Stimulated activated CD4-positive, alpha-beta T cell treated with anti-CD3 and anti-CD28 coated beads, Interleukin-2, amount 100 ng/mL, for 24 hours (primary cell): ENCODE results near the gene MSANTD1.

Source experiments
- DNase-seq, 2 donors: peaks; one replicate each; pipeline ENCODE4 v3.0.0-alpha.2; 2020

Gene MSANTD1

DNA sequence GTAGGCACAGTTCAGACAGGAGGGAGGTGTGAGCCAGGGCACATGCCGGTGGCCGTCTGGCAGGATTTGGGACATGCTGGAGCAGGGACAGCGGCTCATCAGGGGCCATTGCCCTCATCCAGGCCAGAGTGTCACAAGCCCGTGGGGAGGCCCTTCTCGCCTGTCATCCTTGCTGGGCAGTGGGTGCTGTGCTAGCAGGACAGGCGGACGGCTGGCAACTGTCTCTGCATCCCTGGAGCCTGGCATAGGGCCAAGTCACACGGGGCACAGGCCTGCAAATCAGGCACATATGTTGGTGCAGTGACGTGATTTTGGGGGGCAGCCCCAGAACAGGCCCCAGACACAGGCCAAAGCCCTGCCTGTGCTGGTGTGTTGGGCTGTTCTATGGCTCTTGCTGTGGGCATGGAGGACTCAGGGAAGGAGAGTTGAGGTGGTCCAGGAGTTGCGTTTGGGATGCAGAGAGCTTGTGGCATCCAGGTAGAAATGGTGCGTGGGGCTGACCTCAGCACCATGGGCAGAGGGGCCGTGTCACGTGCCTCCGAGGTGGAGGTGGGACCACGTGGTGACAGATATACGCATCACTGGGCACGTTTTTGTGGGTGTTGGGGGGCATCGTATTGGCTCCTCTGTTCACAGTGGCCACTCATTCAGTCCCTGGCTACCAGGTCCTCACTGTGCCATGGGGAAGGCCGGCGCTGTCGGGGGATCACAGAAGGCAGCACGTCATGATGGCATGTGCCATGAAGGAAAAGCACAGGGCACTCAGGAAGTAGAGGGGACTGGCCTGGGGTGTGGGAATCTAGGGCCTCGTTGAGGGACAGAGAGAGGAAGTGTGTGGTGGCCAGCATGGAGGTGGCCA, 14.6 kb upstream of the MSANTD1 start:
- no peak for DNase-seq

DNA sequence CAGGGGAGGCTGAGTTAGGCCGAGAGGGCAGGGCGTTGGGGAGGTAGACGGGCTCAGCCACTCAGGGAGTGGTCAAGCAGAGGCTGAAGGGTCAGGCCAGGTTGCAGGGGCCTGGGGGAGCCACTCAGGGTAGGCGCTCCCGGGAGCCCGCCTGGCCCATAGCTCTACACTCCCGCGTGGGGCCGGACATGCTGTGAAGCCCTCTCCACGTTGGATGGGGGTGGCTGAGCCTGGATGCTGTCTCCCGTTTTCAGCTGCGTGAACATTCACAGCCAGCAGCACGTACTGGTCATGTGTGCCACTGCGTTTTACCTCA, 14.0 kb upstream of the MSANTD1 start:
- no peak for DNase-seq

DNA sequence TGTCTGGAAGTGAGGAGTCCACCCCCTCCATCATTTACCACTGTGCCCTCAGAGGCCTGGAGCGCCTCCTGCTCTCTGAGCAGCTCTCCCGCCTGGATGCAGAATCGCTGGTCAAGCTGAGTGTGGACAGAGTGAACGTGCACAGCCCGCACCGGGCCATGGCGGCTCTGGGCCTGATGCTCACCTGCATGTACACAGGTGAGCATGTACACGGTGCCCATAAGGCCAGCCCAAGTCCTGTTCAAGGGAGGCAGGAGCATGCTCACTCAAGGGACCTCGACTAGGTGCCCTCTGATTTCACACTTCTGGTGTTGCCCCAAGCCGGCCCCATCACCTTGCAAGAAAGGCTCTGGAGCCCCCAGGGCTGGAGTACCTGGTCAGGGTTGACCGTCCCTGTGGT, 13.4 kb upstream of the MSANTD1 start:
- no peak for DNase-seq

DNA sequence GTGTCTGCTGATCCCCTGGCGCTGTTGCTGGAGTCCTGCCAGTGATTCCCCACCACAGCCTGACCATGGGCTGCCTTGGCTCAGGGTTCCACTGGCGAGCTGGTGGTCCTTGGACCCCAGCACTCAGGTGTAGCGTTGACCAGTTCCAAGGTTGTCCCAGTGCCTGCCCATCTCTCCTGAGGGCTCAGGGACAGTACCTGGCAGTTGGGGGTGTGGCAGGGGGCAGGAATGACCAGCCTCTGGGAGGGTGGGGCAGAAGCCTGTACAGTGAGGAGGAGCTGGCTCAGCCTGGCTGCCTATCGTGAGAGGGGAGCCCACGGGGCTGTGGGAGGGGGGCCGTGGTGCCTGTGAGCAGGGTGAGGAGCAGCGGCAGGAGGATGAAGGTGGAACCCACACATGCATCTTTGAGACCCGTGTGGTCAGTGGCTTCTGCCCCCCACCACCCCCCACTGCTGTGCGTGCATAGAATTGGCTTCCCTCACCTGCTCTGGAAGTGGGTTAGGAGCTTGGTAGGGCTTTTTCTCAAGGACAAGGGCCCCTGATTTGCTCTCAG, 12.6 kb upstream of the MSANTD1 start:
- no peak for DNase-seq

DNA sequence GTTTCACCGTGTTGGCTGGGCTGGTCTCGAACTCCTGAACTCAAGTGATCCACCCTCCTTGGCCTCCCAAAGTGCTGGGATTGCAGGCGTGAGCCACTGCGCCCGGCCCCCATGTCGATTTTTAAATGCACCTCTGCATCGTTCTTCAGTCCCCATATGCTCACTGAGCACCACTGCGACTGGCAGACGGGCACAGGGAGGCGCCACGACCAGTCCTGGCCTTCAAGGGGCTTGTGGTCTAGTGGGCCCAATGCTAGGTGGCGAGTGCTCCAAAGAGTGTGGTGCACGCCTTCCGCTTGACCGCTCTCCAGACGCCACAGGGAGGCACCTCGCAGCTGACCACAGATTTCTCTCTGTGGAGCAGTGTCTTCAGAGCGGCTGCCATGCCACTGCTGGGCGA, 11.7 kb upstream of the MSANTD1 start:
- DNase-seq = no peak

DNA sequence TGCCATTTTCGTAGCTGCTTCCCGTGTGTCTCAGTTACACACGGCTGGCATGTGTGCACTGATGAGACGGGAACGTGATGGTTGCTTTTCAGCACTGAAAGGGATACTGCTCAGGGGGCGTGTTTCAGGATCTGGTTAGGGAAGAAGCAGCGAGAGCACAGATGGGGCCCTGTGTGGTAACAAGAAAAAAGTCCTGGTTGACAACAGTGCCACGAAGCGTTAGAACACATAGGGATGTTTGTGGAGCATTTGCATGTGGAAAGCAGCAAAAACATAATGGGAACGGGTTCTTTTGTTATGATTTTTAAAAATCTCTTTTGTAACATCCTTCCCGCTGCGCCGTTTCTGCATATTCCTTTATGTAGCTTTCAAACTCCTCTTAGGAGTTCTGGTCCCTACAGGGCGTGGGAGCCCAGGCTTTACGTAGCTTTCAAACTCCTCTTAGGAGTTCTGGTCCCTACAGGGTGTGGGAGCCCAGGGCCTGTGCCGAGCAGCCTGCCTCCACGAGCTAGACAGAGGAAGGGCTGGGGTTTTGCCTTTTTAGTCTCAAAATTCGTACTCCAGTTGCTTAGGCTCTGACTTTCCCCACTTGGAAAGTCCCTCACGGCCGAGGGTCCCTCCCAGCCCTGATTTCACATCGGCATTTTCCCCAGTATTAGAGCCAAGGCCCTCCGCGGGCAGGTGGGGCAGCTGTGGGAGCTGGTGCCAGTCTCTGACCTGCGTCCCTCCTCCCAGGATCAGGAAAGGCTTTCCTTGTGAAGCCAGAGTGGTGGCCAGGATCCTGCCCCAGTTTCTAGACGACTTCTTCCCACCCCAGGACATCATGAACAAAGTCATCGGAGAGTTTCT, 11.0 kb upstream of the MSANTD1 start:
- DNase-seq = no peak

DNA sequence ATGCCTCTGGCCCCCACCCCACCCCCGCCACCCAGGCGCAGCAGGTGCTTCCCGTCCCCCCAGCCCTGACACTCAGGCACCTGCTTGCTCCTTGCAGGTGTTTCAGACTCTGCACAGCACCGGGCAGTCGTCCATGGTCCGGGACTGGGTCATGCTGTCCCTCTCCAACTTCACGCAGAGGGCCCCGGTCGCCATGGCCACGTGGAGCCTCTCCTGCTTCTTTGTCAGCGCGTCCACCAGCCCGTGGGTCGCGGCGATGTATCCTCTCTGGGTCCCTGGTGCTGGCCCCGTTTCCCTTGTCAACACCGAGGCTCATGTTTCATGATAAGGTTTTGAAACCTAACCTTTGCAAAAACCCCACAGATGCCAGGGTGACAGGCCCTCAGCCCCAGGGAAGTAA, 10.2 kb upstream of the MSANTD1 start:
- DNase-seq = no peak

DNA sequence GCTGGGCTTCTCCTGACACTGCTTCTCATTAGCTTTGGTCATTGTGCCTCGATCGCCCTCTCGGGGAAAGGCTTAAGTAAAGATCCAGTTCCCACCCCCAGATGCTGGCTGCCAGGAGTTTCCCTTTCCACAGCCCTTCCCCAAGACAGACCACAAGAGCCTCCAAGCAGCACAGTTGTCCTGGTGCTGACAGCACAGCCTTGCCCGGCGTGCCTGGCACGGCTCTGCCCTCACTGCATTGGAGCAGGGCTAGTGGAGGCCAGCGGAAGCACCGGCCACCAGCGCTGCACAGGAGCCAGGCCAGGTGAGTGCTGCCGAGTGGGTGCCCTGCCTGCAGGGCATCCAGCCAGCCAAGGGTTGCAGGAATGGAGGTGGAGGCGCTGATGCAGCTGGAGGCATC, 9.7 kb upstream of the MSANTD1 start:
- DNase-seq = no peak

DNA sequence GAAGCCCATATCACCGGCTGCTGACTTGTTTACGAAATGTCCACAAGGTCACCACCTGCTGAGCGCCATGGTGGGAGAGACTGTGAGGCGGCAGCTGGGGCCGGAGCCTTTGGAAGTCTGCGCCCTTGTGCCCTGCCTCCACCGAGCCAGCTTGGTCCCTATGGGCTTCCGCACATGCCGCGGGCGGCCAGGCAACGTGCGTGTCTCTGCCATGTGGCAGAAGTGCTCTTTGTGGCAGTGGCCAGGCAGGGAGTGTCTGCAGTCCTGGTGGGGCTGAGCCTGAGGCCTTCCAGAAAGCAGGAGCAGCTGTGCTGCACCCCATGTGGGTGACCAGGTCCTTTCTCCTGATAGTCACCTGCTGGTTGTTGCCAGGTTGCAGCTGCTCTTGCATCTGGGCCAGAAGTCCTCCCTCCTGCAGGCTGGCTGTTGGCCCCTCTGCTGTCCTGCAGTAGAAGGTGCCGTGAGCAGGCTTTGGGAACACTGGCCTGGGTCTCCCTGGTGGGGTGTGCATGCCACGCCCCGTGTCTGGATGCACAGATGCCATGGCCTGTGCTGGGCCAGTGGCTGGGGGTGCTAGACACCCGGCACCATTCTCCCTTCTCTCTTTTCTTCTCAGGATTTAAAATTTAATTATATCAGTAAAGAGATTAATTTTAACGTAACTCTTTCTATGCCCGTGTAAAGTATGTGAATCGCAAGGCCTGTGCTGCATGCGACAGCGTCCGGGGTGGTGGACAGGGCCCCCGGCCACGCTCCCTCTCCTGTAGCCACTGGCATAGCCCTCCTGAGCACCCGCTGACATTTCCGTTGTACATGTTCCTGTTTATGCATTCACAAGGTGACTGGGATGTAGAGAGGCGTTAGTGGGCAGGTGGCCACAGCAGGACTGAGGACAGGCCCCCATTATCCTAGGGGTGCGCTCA, 8.7 kb upstream of the MSANTD1 start:
- DNase-seq = no peak

DNA sequence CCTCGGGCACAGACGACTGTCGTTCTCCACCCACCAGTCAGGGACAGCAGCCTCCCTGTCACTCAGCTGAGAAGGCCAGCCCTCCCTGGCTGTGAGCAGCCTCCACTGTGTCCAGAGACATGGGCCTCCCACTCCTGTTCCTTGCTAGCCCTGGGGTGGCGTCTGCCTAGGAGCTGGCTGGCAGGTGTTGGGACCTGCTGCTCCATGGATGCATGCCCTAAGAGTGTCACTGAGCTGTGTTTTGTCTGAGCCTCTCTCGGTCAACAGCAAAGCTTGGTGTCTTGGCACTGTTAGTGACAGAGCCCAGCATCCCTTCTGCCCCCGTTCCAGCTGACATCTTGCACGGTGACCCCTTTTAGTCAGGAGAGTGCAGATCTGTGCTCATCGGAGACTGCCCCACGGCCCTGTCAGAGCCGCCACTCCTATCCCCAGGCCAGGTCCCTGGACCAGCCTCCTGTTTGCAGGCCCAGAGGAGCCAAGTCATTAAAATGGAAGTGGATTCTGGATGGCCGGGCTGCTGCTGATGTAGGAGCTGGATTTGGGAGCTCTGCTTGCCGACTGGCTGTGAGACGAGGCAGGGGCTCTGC, 7.9 kb upstream of the MSANTD1 start:
- no peak for DNase-seq

DNA sequence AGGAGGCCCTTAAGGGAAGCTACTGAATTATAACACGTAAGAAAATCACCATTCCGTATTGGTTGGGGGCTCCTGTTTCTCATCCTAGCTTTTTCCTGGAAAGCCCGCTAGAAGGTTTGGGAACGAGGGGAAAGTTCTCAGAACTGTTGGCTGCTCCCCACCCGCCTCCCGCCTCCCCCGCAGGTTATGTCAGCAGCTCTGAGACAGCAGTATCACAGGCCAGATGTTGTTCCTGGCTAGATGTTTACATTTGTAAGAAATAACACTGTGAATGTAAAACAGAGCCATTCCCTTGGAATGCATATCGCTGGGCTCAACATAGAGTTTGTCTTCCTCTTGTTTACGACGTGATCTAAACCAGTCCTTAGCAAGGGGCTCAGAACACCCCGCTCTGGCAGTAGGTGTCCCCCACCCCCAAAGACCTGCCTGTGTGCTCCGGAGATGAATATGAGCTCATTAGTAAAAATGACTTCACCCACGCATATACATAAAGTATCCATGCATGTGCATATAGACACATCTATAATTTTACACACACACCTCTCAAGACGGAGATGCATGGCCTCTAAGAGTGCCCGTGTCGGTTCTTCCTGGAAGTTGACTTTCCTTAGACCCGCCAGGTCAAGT, 6.9 kb upstream of the MSANTD1 start:
- no peak for DNase-seq

DNA sequence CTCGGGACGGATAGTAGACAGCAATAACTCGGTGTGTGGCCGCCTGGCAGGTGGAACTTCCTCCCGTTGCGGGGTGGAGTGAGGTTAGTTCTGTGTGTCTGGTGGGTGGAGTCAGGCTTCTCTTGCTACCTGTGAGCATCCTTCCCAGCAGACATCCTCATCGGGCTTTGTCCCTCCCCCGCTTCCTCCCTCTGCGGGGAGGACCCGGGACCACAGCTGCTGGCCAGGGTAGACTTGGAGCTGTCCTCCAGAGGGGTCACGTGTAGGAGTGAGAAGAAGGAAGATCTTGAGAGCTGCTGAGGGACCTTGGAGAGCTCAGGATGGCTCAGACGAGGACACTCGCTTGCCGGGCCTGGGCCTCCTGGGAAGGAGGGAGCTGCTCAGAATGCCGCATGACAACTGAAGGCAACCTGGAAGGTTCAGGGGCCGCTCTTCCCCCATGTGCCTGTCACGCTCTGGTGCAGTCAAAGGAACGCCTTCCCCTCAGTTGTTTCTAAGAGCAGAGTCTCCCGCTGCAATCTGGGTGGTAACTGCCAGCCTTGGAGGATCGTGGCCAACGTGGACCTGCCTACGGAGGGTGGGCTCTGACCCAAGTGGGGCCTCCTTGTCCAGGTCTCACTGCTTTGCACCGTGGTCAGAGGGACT, 5.7 kb upstream of the MSANTD1 start:
- no peak for DNase-seq

DNA sequence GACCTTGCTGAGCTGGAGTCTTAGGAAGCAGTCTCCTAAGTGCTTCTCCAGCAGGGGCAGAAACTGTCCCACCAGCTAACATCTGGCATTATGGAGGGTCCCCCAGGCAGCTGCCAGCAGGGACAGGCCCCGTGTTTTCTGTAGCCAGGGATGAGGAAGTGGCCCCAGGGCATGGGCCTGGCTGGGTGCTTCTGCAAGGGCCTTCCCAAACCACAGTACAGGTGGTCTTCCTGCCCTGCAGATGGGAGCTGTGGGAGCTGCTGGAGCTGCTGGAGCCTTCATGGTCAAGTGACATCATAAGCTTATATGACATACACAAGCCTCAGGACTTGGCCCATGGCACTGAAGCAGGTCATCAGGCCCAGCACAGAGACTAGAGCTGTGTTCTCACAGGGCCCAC, 5.0 kb upstream of the MSANTD1 start:
- DNase-seq = no peak

DNA sequence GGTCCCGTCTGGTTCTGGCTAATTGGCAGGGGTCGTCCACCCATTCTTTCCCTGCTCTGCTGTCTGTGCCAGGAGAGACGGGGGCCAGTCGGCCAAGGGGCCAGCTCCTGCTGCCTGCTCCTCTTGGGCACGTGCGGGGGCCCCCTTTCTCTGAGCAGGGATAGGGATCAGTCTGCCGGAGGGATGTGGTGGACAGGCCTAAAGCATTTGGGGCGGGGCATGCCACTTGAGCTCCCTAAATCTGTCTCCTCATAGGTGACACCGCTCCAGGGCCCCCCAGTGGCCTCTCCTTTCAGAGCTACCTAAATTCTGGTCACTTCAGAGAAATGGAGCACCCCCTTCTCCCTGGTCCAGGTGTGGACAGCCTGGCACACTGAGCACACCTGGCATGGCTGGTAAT, 4.2 kb upstream of the MSANTD1 start:
- no peak for DNase-seq

DNA sequence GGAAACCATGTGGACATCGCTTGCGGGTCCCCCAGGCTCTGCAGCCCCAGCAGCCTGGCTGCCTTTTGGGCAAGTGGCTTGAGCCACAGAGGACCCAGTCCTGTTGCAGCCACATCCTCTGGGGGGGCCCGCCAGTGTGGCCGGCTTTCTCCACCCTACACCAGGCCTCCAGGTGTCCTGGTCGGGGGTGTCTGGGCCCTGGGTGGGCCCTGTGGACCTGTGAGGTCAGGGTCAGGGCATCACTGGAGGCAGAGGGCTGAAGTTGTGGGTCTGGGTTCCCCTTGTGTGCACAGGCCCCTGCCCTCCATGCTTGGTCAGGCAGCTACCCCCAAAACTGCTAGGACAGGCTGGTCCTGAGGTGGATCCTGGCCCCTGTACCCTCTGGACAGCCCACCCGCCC, 3.3 kb upstream of the MSANTD1 start:
- no peak for DNase-seq

DNA sequence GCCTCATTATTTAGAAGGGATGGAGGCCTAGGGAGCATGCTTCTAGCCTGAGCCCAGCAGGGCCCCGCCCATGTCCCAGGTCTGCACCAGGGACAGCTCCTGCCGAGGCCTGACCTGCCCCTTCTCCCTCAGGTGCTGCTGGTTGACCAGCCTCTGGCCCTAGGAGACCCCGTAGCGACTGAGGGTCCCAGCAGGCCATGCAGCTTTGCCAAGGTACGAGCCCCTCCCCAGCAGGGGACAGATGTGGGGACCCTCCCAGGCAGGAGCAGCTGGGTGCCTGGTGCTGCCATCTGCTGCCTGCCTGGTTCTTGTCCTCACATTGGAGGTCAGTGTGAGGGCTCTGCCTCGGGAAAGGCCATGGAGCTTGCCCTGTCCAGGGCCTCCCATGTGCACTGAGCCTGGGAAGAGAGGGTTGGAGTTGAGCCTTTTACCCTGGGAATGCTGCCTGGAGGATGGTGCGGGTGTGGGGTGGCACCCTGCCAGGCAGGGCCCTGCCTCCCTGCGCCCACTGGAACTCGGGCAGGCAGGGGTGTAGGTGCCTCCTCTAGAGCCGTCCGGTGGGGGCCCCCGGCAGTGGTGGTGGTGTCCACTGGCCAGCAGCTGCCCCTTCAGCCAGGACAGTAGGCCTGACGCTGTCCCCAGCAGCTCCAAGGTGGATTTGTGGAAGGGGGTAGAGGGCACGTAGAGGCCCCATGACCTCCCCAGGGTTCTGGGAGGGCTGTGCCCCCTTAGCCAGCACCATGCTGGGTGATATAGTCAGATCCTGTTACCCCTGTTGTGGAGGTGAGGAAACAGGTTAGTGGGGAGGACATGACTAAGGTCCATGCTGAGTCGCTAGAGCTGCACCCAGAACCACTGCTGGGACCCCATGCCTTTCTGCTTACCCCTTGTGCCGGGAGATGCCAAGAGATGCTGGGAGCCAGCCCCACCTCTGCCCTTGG, 2.2 kb upstream of the MSANTD1 start:
- DNase-seq = no peak

DNA sequence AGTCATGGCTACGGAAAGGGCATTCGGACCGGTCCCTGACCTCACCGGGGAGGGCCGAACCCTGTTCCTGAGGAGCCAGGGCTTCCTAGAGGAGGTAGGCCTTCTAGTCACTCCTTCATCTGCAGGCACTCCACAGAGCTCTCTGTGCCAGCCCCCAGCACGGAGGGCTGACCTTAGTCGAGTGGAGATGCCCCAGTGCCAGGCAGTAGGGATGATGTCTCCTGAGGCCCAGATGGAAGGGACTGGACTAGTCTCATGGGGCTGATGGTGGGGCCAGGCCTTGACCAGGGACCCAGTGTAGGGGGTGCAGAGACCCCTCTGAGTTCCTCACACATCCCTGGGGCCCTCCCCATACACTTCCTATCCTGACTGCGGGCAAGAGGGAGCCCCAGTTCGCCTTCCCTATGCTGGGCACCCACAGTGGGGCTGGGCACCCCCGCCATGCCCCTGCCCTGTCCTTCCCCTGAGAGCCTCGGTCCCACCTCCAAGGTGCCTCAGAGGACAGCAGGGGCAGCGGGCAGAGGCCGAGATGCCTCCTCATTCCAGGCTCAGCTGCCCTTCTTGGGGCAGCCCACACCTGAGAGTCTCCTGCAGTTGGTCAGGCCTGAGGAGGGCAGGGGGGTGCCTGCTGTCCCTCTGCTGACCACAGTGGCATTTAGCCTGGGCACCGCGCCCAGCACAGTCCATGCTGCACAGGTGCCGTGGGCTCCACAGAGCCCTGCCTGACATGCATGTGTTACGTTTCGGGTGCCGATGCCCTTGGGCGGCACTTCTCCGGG, 1.4 kb upstream of the MSANTD1 start:
- DNase-seq = no peak

DNA sequence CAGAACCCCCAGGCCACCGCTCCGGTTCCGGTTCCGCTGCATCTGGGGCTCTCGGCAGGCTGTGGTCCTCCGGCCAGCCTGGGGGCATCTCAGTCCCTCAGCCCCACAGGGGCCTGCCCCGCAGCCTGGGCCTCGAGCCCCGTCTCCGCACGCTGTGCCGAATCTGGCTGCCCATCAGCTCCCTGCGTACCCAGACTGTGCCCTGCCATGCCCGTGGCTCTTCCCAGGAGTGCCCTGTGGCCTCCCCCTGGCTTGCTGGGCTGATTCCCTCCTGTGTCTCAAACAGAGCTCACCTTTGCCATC, 830 bp upstream of the MSANTD1 start:
- DNase-seq = no peak

DNA sequence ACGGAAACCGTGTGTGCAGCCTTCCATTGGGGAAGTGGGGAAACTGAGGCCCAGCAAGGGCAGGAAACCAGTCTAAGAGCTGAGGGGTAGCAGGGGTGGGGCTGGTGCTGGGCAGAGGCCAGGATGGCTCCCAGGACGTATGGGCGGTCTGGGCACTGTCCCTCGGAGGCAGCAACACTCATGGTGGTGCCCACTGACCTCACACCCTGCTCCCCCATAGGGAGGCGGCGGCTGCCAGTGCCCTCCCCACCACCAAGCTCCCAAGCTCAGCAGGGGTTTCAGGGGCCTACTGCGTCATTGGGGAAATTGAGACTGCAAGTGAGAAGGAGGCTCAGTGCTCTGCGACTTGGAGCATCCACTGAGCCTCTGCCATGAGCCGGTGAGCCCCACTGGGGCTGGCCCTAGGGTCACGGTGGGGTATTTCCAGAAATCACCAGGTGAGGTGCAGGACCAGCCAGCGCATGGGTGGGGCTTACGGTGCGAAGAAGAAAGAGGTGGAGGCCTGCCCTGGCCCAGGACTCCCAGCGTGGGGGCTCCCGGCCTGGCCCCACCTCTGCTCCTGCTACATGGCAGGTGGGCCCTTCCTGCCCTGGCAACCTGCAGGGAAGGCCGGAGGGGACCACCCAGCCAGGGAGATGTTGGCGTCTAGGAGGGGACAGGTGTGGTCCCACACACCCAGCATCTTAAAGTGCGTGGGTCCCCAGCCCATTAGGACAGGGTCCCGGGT, 915 bp downstream of the MSANTD1 start:
- no peak for DNase-seq
